Astrocyte (in vitro differentiated cells and primary cell): ENCODE results near the gene TET2. TPM values are rescaled to one million over a fixed set of nuclear protein-coding genes. Genes with fewer than 3 reads are reported as not detected.

Source experiments
- DNase-seq: peaks from one replicate; pipeline ENCODE4 v3.0.0-alpha.2; 2010; ENCODE audit warnings: low read depth
- FAIRE-seq: peaks from 2 replicates; lab custom pipeline; 2011; peaks lifted over from hg19 to GRCh38; lab: Jason Lieb, UNC
- H2AFZ ChIP-seq: 2 replicates; pipeline ENCODE4 v1.6.0; 2012; ENCODE audit warnings: low read depth, low read length, inconsistent platforms
- H3K27ac ChIP-seq: 2 replicates; pipeline ENCODE4 v1.5.1; 2011; ENCODE audit warnings: low read depth, low read length, inconsistent platforms
- H3K27me3 ChIP-seq: 2 replicates; pipeline ENCODE4 v1.6.0; 2011; ENCODE audit warnings: low read length, inconsistent platforms; ENCODE audit not compliant: insufficient read depth
- H3K36me3 ChIP-seq: 2 replicates; pipeline ENCODE4 v1.5.1; 2011; ENCODE audit warnings: low read length, inconsistent platforms; ENCODE audit not compliant: insufficient read depth
- H3K4me1 ChIP-seq: 2 replicates; pipeline ENCODE4 v1.5.1; 2011; ENCODE audit warnings: low read length, inconsistent platforms; ENCODE audit not compliant: insufficient read depth
- H3K4me2 ChIP-seq: 2 replicates; pipeline ENCODE4 v1.6.0; 2012; ENCODE audit warnings: low read length, inconsistent platforms
- H3K4me3 ChIP-seq: 2 replicates; pipeline ENCODE4 v1.5.1; 2011; ENCODE audit warnings: low read depth, mild to moderate bottlenecking, low read length, inconsistent platforms; ENCODE audit not compliant: insufficient read depth
- H3K79me2 ChIP-seq: 2 replicates; pipeline ENCODE4 v1.6.0; 2012; ENCODE audit warnings: mild to moderate bottlenecking, low read length, inconsistent platforms; ENCODE audit not compliant: insufficient read depth
- H3K9ac ChIP-seq: 2 replicates; pipeline ENCODE4 v1.6.0; 2012; ENCODE audit warnings: mild to moderate bottlenecking, low read length, inconsistent platforms
- H3K9me3 ChIP-seq: 2 replicates; pipeline ENCODE4 v1.5.1; 2012; ENCODE audit warnings: low read depth, mild to moderate bottlenecking, low read length, inconsistent platforms; ENCODE audit not compliant: insufficient read depth
- H4K20me1 ChIP-seq: 2 replicates; pipeline ENCODE4 v1.6.0; 2012; ENCODE audit warnings: low read length, inconsistent platforms; ENCODE audit not compliant: insufficient read depth
- H3K27ac Mint-ChIP-seq: one replicate; pipeline ENCODE4 v1.8.0; 2021; ENCODE audit warnings: mild to moderate bottlenecking, mixed read lengths; ENCODE audit not compliant: unreplicated experiment
- H3K27me3 Mint-ChIP-seq: one replicate; pipeline ENCODE4 v1.8.0; 2021; ENCODE audit warnings: low read depth, mixed read lengths; ENCODE audit not compliant: unreplicated experiment
- H3K36me3 Mint-ChIP-seq: one replicate; pipeline ENCODE4 v1.8.0; 2021; ENCODE audit warnings: low read depth, mixed read lengths; ENCODE audit not compliant: unreplicated experiment
- H3K4me1 Mint-ChIP-seq: one replicate; pipeline ENCODE4 v1.8.0; 2021; ENCODE audit warnings: low read depth, mixed read lengths; ENCODE audit not compliant: unreplicated experiment
- H3K4me3 Mint-ChIP-seq: one replicate; pipeline ENCODE4 v1.8.0; 2021; ENCODE audit warnings: mild to moderate bottlenecking, moderate library complexity, mixed read lengths; ENCODE audit not compliant: unreplicated experiment
- H3K9me3 Mint-ChIP-seq: one replicate; pipeline ENCODE4 v1.8.0; 2021; ENCODE audit warnings: mild to moderate bottlenecking, mixed read lengths; ENCODE audit not compliant: unreplicated experiment
- EZH2 ChIP-seq: IDR thresholded peaks from 2 replicates; pipeline ENCODE4 v1.6.1; 2012; ENCODE audit warnings: mild to moderate bottlenecking, low read length, inconsistent platforms; ENCODE audit not compliant: insufficient read depth
- total RNA-seq: library from RNA; stranded (reverse); gene quantifications from 2 replicates; pipeline ENCODE4 v1.2.1, GENCODE V29; 2021
- TF ChIP-seq, protein P1 (sequence below): IDR thresholded peaks from 2 replicates; pipeline ENCODE4 v1.5.1; 2011; ENCODE audit warnings: low read depth, mild to moderate bottlenecking, inconsistent platforms, low read length, moderate library complexity; ENCODE audit not compliant: insufficient read depth

TET2 gene
- total RNA-seq, 1 donor from 2014 or later: 15.7 TPM

DNA sequence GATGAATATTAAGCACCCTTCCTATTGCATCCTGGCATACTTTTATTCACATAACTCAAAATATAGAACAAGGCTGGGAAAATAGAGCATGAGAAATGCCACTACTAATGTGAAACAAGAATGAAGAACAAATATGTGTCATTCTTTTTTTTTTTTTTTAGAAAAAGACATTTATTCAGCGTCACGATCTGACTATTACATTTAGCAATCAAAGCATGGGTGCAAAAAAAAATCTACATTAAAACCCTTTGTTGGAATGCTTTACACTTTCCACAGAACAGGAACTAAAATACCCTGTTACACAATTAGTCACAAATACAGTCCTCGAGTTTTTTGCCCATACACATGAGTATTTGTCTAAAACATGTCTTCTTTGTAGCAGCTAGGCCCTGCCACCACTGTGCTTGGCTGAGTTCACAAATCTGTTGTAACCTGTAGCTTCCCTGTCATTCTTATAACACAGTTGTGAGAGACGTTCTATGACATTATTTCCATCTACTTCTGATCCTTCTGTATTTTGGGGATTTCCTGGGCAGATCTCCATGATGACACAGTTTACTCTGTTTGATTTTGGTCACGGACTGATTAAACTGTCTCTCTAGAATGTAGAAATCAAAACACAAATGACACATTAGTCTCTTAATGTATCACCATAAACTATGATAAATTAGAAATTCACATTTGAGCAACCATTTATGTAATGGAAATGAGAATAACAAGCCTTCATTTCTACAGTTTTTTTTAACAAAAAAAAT lies 9.4 kb upstream of the TET2 start:
- TF ChIP-seq EZH2: no peak
- TF ChIP-seq, protein P1, sequence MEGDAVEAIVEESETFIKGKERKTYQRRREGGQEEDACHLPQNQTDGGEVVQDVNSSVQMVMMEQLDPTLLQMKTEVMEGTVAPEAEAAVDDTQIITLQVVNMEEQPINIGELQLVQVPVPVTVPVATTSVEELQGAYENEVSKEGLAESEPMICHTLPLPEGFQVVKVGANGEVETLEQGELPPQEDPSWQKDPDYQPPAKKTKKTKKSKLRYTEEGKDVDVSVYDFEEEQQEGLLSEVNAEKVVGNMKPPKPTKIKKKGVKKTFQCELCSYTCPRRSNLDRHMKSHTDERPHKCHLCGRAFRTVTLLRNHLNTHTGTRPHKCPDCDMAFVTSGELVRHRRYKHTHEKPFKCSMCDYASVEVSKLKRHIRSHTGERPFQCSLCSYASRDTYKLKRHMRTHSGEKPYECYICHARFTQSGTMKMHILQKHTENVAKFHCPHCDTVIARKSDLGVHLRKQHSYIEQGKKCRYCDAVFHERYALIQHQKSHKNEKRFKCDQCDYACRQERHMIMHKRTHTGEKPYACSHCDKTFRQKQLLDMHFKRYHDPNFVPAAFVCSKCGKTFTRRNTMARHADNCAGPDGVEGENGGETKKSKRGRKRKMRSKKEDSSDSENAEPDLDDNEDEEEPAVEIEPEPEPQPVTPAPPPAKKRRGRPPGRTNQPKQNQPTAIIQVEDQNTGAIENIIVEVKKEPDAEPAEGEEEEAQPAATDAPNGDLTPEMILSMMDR: no peak
- H3K4me1 ChIP-seq: no peaks in the 10 kb centered on the region
- no peaks in the 10 kb centered on the region for H3K27me3 ChIP-seq
- DNase-seq: no peak
- no peaks in the 10 kb centered on the region for H4K20me1 ChIP-seq
- H3K4me2 ChIP-seq: no peak overlapping the region
- H3K27ac ChIP-seq: no peak overlapping the region
- H3K27ac Mint-ChIP-seq: no peak overlapping the region
- H3K9ac ChIP-seq: no peak overlapping the region
- no peak for FAIRE-seq
- no peaks in the 10 kb centered on the region for H3K36me3 ChIP-seq
- no peaks in the 10 kb centered on the region for H3K9me3 ChIP-seq
- no peaks in the 10 kb centered on the region for H3K27me3 Mint-ChIP-seq
- H2AFZ ChIP-seq: no peak overlapping the region
- H3K9me3 Mint-ChIP-seq: no peaks in the 10 kb centered on the region
- H3K4me1 Mint-ChIP-seq: peaks cover 5% of the 10 kb centered on the region
- no peak overlapping the region for H3K4me3 ChIP-seq
- no peaks in the 10 kb centered on the region for H3K36me3 Mint-ChIP-seq
- no peak overlapping the region for H3K4me3 Mint-ChIP-seq
- no peaks in the 10 kb centered on the region for H3K79me2 ChIP-seq

DNA sequence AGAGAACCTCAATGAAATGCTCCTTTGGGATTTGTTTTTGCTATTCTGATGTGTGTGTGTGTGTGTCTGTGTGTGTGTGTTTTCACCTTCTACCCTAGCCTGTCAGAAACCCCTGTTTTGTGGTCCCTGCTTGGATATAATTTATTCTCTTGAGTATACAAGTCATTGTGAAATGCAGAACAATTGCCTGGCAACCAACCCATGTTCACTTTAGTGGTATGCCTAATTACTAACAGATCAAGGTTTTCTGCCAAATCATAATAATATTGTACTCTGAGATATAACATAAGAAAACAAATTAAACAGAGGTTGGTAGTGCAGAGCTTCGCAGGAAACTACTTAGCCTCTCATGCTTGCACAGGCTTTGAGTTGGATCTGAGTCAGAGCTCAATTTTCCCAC lies 7.0 kb upstream of the TET2 start:
- Histone ChIP-seq H3K9me3 (no peaks in the 10 kb centered on the region), H3K36me3 (no peaks in the 10 kb centered on the region), H3K4me2 (no peak overlapping the region), H3K4me3 (no peak overlapping the region), H4K20me1 (no peaks in the 10 kb centered on the region), H3K27me3 (no peaks in the 10 kb centered on the region), H3K9ac (no peak overlapping the region), H3K4me1 (no peaks in the 10 kb centered on the region), H2AFZ (no peak overlapping the region), H3K27ac (no peak overlapping the region), H3K79me2 (no peaks in the 10 kb centered on the region)
- H3K4me1 Mint-ChIP-seq: peaks cover 5% of the 10 kb centered on the region
- FAIRE-seq (no peak), DNase-seq (no peak)
- no peak overlapping the region for H3K27ac Mint-ChIP-seq
- TF ChIP-seq, protein P1: no peak
- no peak for TF ChIP-seq EZH2
- no peaks in the 10 kb centered on the region for H3K9me3 Mint-ChIP-seq
- H3K4me3 Mint-ChIP-seq: no peak overlapping the region
- no peaks in the 10 kb centered on the region for H3K36me3 Mint-ChIP-seq
- H3K27me3 Mint-ChIP-seq: no peaks in the 10 kb centered on the region
